ENCODE results near the gene CYS1. TPM values are rescaled to one million over a fixed set of nuclear protein-coding genes. Genes with fewer than 3 reads are reported as not detected.

The CYS1 gene
- total and polyA plus RNA-seq, 11 donors, result 0.42 to 9.1 (median 2.5) TPM

- peaks cover 0 to 58% (median 48%) of the 10 kb centered on the region in 9 donors for H3K36me3 ChIP-seq
- peaks cover 0 to 43% (median 27%) of the 10 kb centered on the region in 12 donors for H3K4me1 ChIP-seq
These were observed 25.2 kb downstream of the CYS1 start for GRCh38 chr2:10054976-10055375.

DNA sequence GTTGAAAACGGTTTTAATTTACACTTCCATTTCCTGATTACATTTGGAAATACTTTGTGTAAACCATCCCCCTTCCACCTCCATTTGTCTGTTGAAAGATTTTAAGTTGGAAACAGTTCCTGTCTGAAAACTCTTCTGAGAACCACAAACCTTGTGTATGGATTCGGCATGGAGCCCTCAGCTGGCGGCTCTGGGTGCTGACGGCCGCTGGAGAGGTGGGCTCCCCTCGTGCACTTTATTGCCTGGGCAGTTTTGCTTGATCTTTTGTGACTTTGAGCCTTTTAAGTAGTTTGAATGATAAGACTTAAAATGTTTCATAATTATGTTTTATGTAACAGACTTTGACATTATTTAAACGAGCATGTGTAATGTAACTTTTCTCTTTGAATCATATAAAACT is 25.8 kb downstream of the CYS1 start:
- 59 to 67% (median 66%) methylated on average over 7 of the region's 7 CpGs for WGBS, 4 donors
- TF ChIP-seq CTCF (IDR thresholded peaks at IDR 0.05), result no peak
- TF ChIP-seq POLR2A (IDR thresholded peaks at IDR 0.05), result no peak
- Histone ChIP-seq H3K27ac (no peak overlapping the region), H3K36me3 (peaks cover 0 to 63% (median 54%) of the 10 kb centered on the region in 9 donors), H3K4me3 (no peak overlapping the region), H3K27me3 (no peaks in the 10 kb centered on the region), H3K4me1 (peaks cover 0 to 44% (median 31%) of the 10 kb centered on the region in 12 donors), H3K9me3 (no peaks in the 10 kb centered on the region)
- intact Hi-C loops (cut with DNase I), result loop anchor here in 1 of 10 donors (10.0 kb wide), 1 partner anchor 240 kb away; no protein-coding TSS in a partner anchor
- no peak for ATAC-seq
- peak in 1 of 5 donors; percentile 20 for DNase-seq

More at GRCh38 chr2:10054976-10055375, 25.2 kb downstream of the CYS1 start:
- TF ChIP-seq POLR2A (IDR thresholded peaks at IDR 0.05), result no peak
- TF ChIP-seq CTCF (IDR thresholded peaks at IDR 0.05), result no peak
- WGBS, 4 donors, result 83 to 90% (median 84%) methylated on average over 7 of the region's 7 CpGs
- intact Hi-C loops (cut with DNase I), result loop anchor here in 1 of 10 donors (10.0 kb wide), 1 partner anchor 240 kb away; no protein-coding TSS in a partner anchor
- H3K27ac ChIP-seq, result peak overlapping the region in 1 of 12 donors; percentile 11
- no peaks in the 10 kb centered on the region for H3K9me3 ChIP-seq
- H3K27me3 ChIP-seq, result no peaks in the 10 kb centered on the region
- ATAC-seq, result no peak
- no peak overlapping the region for H3K4me3 ChIP-seq
- peak in 1 of 5 donors; percentile 21 for DNase-seq

- Histone ChIP-seq H3K27ac (no peak overlapping the region), H3K36me3 (peaks cover 0 to 73% (median 65%) of the 10 kb centered on the region in 9 donors), H3K4me3 (no peak overlapping the region), H3K27me3 (no peaks in the 10 kb centered on the region), H3K4me1 (peaks cover 2 to 54% (median 41%) of the 10 kb centered on the region in 12 donors), H3K9me3 (no peaks in the 10 kb centered on the region)
- intact Hi-C loops (cut with DNase I), result loop anchor here in 1 of 10 donors (10.0 kb wide), 1 partner anchor 239 kb away; no protein-coding TSS in a partner anchor
- ATAC-seq, result no peak
- TF ChIP-seq CTCF (IDR thresholded peaks at IDR 0.05) (no peak), POLR2A (IDR thresholded peaks at IDR 0.05) (no peak)
- DNase-seq, result peak in 1 of 5 donors; percentile 4
- WGBS, 4 donors, result 65 to 84% (median 73%) methylated on average over 4 of the region's 4 CpGs
These were observed 26.9 kb downstream of the CYS1 start for GRCh38 chr2:10053351-10053750.

DNA sequence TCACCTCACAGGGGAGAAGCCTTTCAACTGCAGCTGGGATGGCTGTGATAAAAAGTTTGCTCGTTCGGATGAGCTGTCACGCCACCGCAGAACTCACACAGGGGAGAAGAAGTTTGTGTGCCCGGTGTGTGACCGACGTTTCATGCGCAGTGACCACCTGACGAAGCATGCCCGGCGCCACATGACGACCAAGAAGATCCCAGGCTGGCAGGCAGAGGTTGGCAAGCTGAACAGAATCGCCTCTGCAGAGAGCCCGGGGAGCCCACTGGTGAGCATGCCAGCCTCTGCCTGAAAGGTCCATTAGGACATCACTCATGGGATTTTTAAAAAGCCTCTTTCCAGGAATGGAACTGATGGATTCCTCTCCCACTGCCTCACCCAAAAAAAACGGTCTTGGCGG is 28.0 kb downstream of the CYS1 start:
- no peaks in the 10 kb centered on the region for H3K27me3 ChIP-seq
- 85 to 90% (median 87%) methylated on average over 15 to 16 of the region's 16 CpGs for WGBS, 4 donors
- H3K4me3 ChIP-seq, result no peak overlapping the region
- TF ChIP-seq CTCF (IDR thresholded peaks at IDR 0.05), result no peak
- no peak for TF ChIP-seq POLR2A (IDR thresholded peaks at IDR 0.05)
- ATAC-seq (no peak), DNase-seq (peak in 1 of 5 donors; percentile 16)
- H3K9me3 ChIP-seq, result no peaks in the 10 kb centered on the region
- H3K27ac ChIP-seq, result no peak overlapping the region
- peaks cover 6 to 56% (median 42%) of the 10 kb centered on the region in 12 donors for H3K4me1 ChIP-seq
- intact Hi-C loops (cut with DNase I), result loop anchor here in 1 of 10 donors (10.0 kb wide), 1 partner anchor 237 kb away; no protein-coding TSS in a partner anchor
- peaks cover 7 to 84% (median 76%) of the 10 kb centered on the region in 9 donors for H3K36me3 ChIP-seq
